ENCODE measurements around the gene KASH5.
"Not testable (repeated sequence)": the region's sequence is repeated elsewhere in the genome, so short reads cannot be mapped to it uniquely, and the experiment has no call there.

The KASH5 gene

GRCh38 chr19:49459388-49459787 lies 71.3 kb downstream of the KASH5 start:
- no peak for DNase-seq (ENCODE audit: low read depth)

- not testable (repeated sequence) for DNase-seq (ENCODE audit: low read depth)
Measured at GRCh38 chr19:49461130-49461529, 73.1 kb downstream of the KASH5 start.

- DNase-seq (ENCODE audit: low read depth): no peak
Measured at GRCh38 chr19:49461656-49462055, 73.6 kb downstream of the KASH5 start.

GRCh38 chr19:49462492-49462891 lies 74.4 kb downstream of the KASH5 start:
- no peak for DNase-seq (ENCODE audit: low read depth)

GRCh38 chr19:49463960-49464740 lies 76.1 kb downstream of the KASH5 start:
- DNase-seq (ENCODE audit: low read depth): no peak

- no peak for DNase-seq (ENCODE audit: low read depth)
Measured at GRCh38 chr19:49465371-49465770, 77.3 kb downstream of the KASH5 start.
